HG03342 (cell line): Measurements from ENCODE around the gene TRANK1.
A peak's percentile ranks its signal among the peaks of the same experiment; 100 is the strongest.
"Not testable (repeated sequence)": the region's sequence is repeated elsewhere in the genome, so short reads cannot be mapped to it uniquely, and the experiment has no call there.

Experiments used
- ATAC-seq: cut with Tn5 transposase; IDR thresholded peaks from one replicate; pipeline ENCODE4 v1.9.1; 2021; ENCODE audit warnings: mild to moderate bottlenecking, moderate library complexity; ENCODE audit not compliant: unreplicated experiment

Gene TRANK1

GRCh38 chr3:36957862-36958686, 13.2 kb upstream of the TRANK1 start:
- ATAC-seq = no peak

- ATAC-seq = no peak
Observed at GRCh38 chr3:36957063-36957462, 12.2 kb upstream of the TRANK1 start.

GRCh38 chr3:36956155-36956554, 11.3 kb upstream of the TRANK1 start:
- ATAC-seq = no peak

- no peak for ATAC-seq
Observed at GRCh38 chr3:36954452-36955134, 9.7 kb upstream of the TRANK1 start.

- ATAC-seq = not testable (repeated sequence)
Observed at GRCh38 chr3:36947814-36948213, 3.0 kb upstream of the TRANK1 start.

GRCh38 chr3:36945333-36945980, 603 bp upstream of the TRANK1 start:
- ATAC-seq = no peak

GRCh38 chr3:36944012-36944640, 728 bp downstream of the TRANK1 start:
- ATAC-seq = peak; percentile 49

- ATAC-seq = no peak
Observed at GRCh38 chr3:36943601-36944000, 1.3 kb downstream of the TRANK1 start.

- ATAC-seq = no peak
Observed at GRCh38 chr3:36942638-36943248, 2.1 kb downstream of the TRANK1 start.

GRCh38 chr3:36941658-36942057, 3.2 kb downstream of the TRANK1 start:
- no peak for ATAC-seq

- no peak for ATAC-seq
Observed at GRCh38 chr3:36941162-36941561, 3.7 kb downstream of the TRANK1 start.

GRCh38 chr3:36937492-36937891, 7.4 kb downstream of the TRANK1 start:
- ATAC-seq = no peak

GRCh38 chr3:36933540-36934296, 11.1 kb downstream of the TRANK1 start:
- ATAC-seq = no peak

GRCh38 chr3:36931424-36931823, 13.4 kb downstream of the TRANK1 start:
- ATAC-seq = not testable (repeated sequence)

GRCh38 chr3:36928220-36928619, 16.6 kb downstream of the TRANK1 start:
- ATAC-seq = no peak

GRCh38 chr3:36926292-36926897, 18.5 kb downstream of the TRANK1 start:
- no peak for ATAC-seq

- no peak for ATAC-seq
Observed at GRCh38 chr3:36924744-36925521, 19.9 kb downstream of the TRANK1 start.

GRCh38 chr3:36923981-36924743, 20.7 kb downstream of the TRANK1 start:
- no peak for ATAC-seq
